ENCODE measurements around the gene MOB3A. TPM values are rescaled to one million over a fixed set of nuclear protein-coding genes. Genes with fewer than 3 reads are reported as not detected.

The MOB3A gene
- total RNA-seq, 2 donors from 2014 or later, result 108 to 162 TPM

GRCh38 chr19:2119921-2120785, 24.0 kb upstream of the MOB3A start:
- H3K27me3 Mint-ChIP-seq, result no peaks in the 10 kb centered on the region
- no peak overlapping the region for H3K27ac Mint-ChIP-seq
- no peak overlapping the region for H3K4me3 Mint-ChIP-seq
- DNase-seq, result no peak
- ATAC-seq, result no peak
- H3K36me3 Mint-ChIP-seq (ENCODE audit: low read depth), result peaks cover 1% of the 10 kb centered on the region
- no peaks in the 10 kb centered on the region for H3K9me3 ChIP-seq (ENCODE audit: control insufficient read depth, low read length, poor library complexity, severe bottlenecking)
- H3K4me1 Mint-ChIP-seq, result peaks cover 5% of the 10 kb centered on the region

DNA sequence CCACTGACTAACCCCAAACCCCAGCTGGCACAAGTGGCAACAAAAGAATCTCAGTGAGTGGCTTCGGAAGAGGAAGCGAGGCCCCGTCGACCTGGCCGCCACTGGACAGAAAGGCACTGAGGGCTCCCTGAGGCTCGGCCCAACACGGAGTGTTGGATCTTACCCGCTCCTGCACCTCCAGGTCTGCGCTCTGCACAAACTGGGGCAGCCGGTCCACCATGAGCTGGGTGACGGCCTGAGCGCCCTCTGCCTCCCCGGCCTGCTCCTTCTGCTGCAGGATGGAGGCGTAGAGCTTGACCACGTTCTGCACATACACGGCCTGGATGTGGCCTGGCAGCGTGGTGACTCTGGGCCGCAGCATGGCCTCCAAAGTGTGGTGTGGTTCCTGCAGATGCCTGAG, 22.3 kb upstream of the MOB3A start:
- Mint-ChIP-seq H3K4me3 (no peak overlapping the region), H3K4me1 (peaks cover 9% of the 10 kb centered on the region), H3K27ac (no peak overlapping the region), H3K27me3 (no peaks in the 10 kb centered on the region), H3K36me3 (ENCODE audit: low read depth) (peaks cover 8% of the 10 kb centered on the region)
- ATAC-seq (no peak), DNase-seq (no peak)
- no peaks in the 10 kb centered on the region for H3K9me3 ChIP-seq (ENCODE audit: control insufficient read depth, low read length, poor library complexity, severe bottlenecking)

DNA sequence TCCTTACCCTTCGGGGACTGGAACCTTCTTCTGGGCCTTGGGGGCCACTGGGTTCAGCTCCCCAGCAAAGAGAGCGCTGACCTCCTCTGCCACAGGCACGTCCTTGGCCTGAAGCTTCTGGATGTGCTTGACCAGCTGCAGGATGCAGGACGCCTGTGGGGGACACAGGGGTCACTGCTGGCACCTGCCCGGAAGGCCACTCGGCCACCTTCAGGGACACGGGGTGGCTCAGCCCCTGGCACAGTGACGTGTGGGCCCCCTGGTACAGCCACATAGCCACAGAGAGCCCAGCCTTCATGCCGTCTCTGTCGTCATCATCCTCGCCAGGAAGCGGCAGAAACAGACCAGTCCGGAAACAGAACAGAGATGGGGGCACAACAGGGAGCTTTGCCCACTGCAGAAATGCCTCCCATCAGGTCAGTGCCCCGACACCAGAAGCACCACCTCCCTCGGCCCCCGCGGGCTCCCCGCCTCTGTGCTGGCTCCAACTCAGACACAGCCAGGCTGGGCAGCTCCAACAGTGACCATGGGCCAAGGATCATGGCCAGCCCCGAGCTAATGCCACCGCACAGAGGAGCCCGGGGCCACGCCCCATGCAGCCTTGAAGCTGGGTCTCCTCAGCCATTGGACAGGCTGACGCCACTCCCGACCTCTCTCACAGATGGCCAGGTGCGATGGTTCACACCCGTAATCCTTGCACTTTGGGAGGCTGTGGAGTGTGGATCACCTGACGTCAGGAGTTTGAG, 21.3 kb upstream of the MOB3A start:
- Mint-ChIP-seq H3K27ac (no peak overlapping the region), H3K4me3 (no peak overlapping the region), H3K36me3 (ENCODE audit: low read depth) (peaks cover 8% of the 10 kb centered on the region), H3K4me1 (peaks cover 10% of the 10 kb centered on the region), H3K27me3 (no peaks in the 10 kb centered on the region)
- ATAC-seq, result no peak
- DNase-seq, result no peak
- H3K9me3 ChIP-seq (ENCODE audit: control insufficient read depth, low read length, poor library complexity, severe bottlenecking), result no peaks in the 10 kb centered on the region

DNA sequence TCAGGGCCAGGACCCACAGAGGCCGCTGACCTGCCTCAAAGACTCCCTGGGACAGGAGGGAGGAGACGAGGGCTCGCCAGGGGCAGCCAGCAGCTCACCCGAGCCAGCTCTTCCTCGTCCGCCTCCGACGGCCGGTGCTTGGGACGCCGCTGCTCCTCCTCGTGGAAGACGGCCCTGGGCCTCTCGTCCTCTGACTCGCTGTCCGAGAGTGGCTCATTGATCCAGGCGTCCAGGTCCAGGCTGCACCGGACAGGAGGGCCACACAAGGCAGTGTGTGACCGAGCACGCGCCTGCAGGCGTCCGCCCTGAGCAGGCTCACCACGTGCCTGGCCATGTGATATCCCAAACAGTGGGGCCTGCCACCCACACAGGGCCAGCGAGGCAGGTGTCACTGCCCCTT, 20.4 kb upstream of the MOB3A start:
- ATAC-seq, result no peak
- no peak for DNase-seq
- Mint-ChIP-seq H3K27me3 (no peaks in the 10 kb centered on the region), H3K36me3 (ENCODE audit: low read depth) (peaks cover 8% of the 10 kb centered on the region), H3K4me1 (peaks cover 12% of the 10 kb centered on the region), H3K4me3 (no peak overlapping the region), H3K27ac (no peak overlapping the region)
- no peaks in the 10 kb centered on the region for H3K9me3 ChIP-seq (ENCODE audit: control insufficient read depth, low read length, poor library complexity, severe bottlenecking)

DNA sequence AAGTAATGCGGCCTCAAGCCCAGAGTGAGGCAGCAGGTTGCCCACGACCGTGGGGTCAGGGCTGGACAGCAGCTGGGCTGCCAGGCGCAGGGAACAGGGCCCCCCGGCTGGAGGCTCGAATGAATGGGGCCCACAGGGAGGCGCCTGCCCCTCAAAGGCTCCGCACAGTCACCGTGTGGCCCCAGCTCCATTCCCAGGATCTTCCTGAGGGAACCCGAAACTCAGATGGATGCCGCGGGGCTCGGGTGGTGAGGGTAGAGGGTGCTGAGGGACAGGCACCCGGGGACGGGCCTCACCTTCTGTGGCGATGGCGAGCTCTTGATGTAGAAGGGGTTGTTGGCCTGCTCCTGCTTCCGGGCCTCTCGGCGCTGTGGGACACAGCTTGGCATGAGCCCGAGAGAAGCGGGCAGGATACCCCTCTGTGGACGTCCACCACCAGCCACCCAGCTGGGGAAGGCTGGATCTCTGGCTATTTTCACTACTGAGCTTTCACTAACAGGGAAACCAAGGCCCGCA, 19.8 kb upstream of the MOB3A start:
- no peak overlapping the region for H3K4me3 Mint-ChIP-seq
- no peaks in the 10 kb centered on the region for H3K27me3 Mint-ChIP-seq
- no peaks in the 10 kb centered on the region for H3K9me3 ChIP-seq (ENCODE audit: control insufficient read depth, low read length, poor library complexity, severe bottlenecking)
- peak overlapping the region; percentile 34 for H3K27ac Mint-ChIP-seq
- no peak for ATAC-seq
- peaks cover 12% of the 10 kb centered on the region for H3K4me1 Mint-ChIP-seq
- no peak for DNase-seq
- peaks cover 8% of the 10 kb centered on the region for H3K36me3 Mint-ChIP-seq (ENCODE audit: low read depth)

DNA sequence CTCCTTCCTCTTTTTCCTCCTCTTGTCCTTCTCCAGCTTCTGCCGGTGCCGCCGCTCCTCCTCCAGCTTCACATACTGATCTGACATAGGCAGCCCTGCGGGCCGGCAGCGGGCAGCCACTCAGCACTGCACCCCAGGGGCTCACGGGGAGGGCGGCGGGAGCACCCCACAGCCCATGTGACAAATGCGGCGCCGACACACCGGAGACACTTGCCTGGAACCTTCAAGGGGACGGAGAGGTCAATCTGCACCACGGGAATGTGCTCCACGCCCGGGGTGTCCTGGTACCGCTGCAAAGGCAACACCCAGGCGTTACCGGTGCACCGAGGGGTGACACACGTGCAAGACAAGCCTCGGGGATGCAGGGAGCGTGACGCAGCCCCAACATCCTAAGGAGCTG, 19.2 kb upstream of the MOB3A start:
- Mint-ChIP-seq H3K4me3 (no peak overlapping the region), H3K27me3 (no peaks in the 10 kb centered on the region), H3K27ac (peak overlapping the region; percentile 34), H3K4me1 (peaks cover 12% of the 10 kb centered on the region), H3K36me3 (ENCODE audit: low read depth) (peaks cover 8% of the 10 kb centered on the region)
- ATAC-seq (no peak), DNase-seq (no peak)
- H3K9me3 ChIP-seq (ENCODE audit: control insufficient read depth, low read length, poor library complexity, severe bottlenecking), result no peaks in the 10 kb centered on the region

DNA sequence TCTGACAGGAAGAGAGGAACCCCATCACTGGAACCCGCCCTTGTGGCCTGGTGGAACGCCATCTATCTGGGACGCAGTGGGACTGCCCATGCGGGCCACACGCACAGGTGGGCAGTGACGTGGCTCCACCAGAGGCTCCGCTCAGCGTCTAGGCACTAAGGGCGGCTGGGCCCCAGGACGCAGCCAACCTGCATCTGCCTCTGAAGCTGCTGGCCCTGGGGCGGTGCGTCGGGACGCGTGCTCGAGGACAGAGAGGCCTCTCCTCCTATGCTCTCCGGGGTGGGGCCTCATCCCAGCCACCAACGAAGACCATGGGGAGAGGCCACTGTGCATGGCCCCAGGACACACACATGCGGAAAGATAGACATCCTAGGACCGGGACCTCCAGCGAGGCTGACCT, 18.7 kb upstream of the MOB3A start:
- Mint-ChIP-seq H3K4me3 (no peak overlapping the region), H3K4me1 (peaks cover 12% of the 10 kb centered on the region), H3K36me3 (ENCODE audit: low read depth) (peaks cover 8% of the 10 kb centered on the region), H3K27ac (no peak overlapping the region), H3K27me3 (no peaks in the 10 kb centered on the region)
- no peaks in the 10 kb centered on the region for H3K9me3 ChIP-seq (ENCODE audit: control insufficient read depth, low read length, poor library complexity, severe bottlenecking)
- ATAC-seq, result no peak
- no peak for DNase-seq

- ATAC-seq (no peak), DNase-seq (no peak)
- H3K9me3 ChIP-seq (ENCODE audit: control insufficient read depth, low read length, poor library complexity, severe bottlenecking), result no peaks in the 10 kb centered on the region
- H3K27me3 Mint-ChIP-seq, result no peaks in the 10 kb centered on the region
- H3K36me3 Mint-ChIP-seq (ENCODE audit: low read depth), result peaks cover 8% of the 10 kb centered on the region
- peaks cover 13% of the 10 kb centered on the region for H3K4me1 Mint-ChIP-seq
- H3K4me3 Mint-ChIP-seq, result peak overlapping the region; percentile 75
- H3K27ac Mint-ChIP-seq, result no peak overlapping the region
These were observed 18.1 kb upstream of the MOB3A start for GRCh38 chr19:2114218-2114617.

- Mint-ChIP-seq H3K27ac (no peak overlapping the region), H3K36me3 (ENCODE audit: low read depth) (peaks cover 8% of the 10 kb centered on the region)
These were observed 17.5 kb upstream of the MOB3A start for GRCh38 chr19:2113439-2114211.

GRCh38 chr19:2112516-2113320, 16.6 kb upstream of the MOB3A start:
- no peaks in the 10 kb centered on the region for H3K9me3 ChIP-seq (ENCODE audit: control insufficient read depth, low read length, poor library complexity, severe bottlenecking)
- DNase-seq (no peak), ATAC-seq (no peak)
- Mint-ChIP-seq H3K4me3 (no peak overlapping the region), H3K4me1 (peaks cover 12% of the 10 kb centered on the region), H3K27ac (no peak overlapping the region), H3K36me3 (ENCODE audit: low read depth) (peaks cover 10% of the 10 kb centered on the region), H3K27me3 (no peaks in the 10 kb centered on the region)

More at GRCh38 chr19:2113439-2114211, 17.5 kb upstream of the MOB3A start:
- no peak for DNase-seq
- no peaks in the 10 kb centered on the region for H3K9me3 ChIP-seq (ENCODE audit: control insufficient read depth, low read length, poor library complexity, severe bottlenecking)
- H3K4me1 Mint-ChIP-seq, result peaks cover 10% of the 10 kb centered on the region
- H3K27me3 Mint-ChIP-seq, result no peaks in the 10 kb centered on the region
- H3K4me3 Mint-ChIP-seq, result peak overlapping the region; percentile 75
- no peak for ATAC-seq

DNA sequence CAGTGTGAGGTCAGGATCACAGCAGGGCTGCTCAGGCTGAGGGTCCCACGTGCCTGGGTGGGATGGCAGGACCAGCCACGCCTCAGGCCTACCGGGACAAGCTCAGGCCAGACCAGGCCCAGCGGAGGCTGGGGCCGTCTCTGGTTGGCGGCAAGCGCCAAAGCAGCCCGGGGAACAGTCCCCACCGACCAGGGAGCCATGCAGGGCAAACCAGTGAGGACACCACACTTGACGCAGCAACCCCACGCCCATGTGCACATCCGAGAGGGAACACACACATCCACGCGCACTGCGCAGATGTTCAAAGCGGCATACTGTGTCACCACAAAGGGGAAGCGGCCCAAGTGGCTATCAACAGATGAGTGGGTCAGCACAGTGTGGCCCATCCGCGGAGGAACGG, 15.8 kb upstream of the MOB3A start:
- no peak overlapping the region for H3K4me3 Mint-ChIP-seq
- no peak for DNase-seq
- no peaks in the 10 kb centered on the region for H3K27me3 Mint-ChIP-seq
- peak overlapping the region; percentile 27 for H3K27ac Mint-ChIP-seq
- ATAC-seq, result no peak
- H3K9me3 ChIP-seq (ENCODE audit: control insufficient read depth, low read length, poor library complexity, severe bottlenecking), result no peaks in the 10 kb centered on the region
- peaks cover 12% of the 10 kb centered on the region for H3K4me1 Mint-ChIP-seq
- peaks cover 10% of the 10 kb centered on the region for H3K36me3 Mint-ChIP-seq (ENCODE audit: low read depth)

DNA sequence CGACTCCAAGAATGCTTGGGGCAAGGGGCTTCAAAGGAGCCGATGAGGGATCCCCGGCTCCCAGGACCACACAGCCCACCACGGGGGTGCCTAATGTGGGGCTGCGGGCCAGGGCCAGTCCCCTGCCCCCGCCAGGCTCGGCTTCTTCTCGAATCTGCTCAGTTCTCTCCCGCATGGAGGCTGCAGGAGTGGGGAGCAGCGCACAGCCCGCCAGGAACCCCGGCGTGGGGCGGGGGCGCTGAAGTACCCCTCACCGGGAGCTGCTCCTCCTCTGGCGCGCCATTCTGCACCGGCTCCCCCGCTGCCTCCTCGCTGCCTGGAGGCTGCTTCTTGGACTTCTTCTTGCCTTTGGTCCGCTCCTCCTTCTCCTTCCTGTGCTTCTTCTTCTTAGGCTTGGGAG, 15.3 kb upstream of the MOB3A start:
- Mint-ChIP-seq H3K4me1 (peaks cover 12% of the 10 kb centered on the region), H3K27ac (peak overlapping the region; percentile 27), H3K4me3 (no peak overlapping the region), H3K27me3 (no peaks in the 10 kb centered on the region), H3K36me3 (ENCODE audit: low read depth) (peaks cover 13% of the 10 kb centered on the region)
- ATAC-seq, result no peak
- H3K9me3 ChIP-seq (ENCODE audit: control insufficient read depth, low read length, poor library complexity, severe bottlenecking), result no peaks in the 10 kb centered on the region
- no peak for DNase-seq
